H1 (cell line): Measurements from ENCODE around the gene PRPS1. TPM values are rescaled to one million over a fixed set of nuclear protein-coding genes. Genes with fewer than 3 reads are reported as not detected.

Experiments
- CTCF ChIA-PET: fragments of 300-600 bp; sonication (Branson Sonifier 250); formaldehyde crosslinking; loops from one replicate; lab custom pipeline; 2021; ENCODE audit not compliant: partially characterized antibody; lab: Charles Lee
- POLR2A ChIA-PET: fragments of 300-600 bp; sonication (Branson Sonifier 250); formaldehyde crosslinking; loops from one replicate; lab custom pipeline; 2021; ENCODE audit warnings: inconsistent platforms; ENCODE audit not compliant: partially characterized antibody; lab: Charles Lee
- DNase-seq, 2 experiments: peaks; one replicate each; pipeline versions ENCODE4 v3.0.0 to v3.0.0-alpha.2; 2010 to 2022; ENCODE audit warnings: low spot score in 2 of 2, low read depth in 1 of 2, mixed read lengths in 1 of 2
- FAIRE-seq: peaks from 2 replicates; lab custom pipeline; 2011; peaks lifted over from hg19 to GRCh38; lab: Jason Lieb, UNC
- H2AFZ ChIP-seq: 2 replicates; pipeline ENCODE4 v1.8.1; 2012; ENCODE audit warnings: low read length, inconsistent platforms
- H2AK5ac ChIP-seq: 2 replicates; pipeline ENCODE4 v1.6.1; 2013; ENCODE audit warnings: low read depth, low read length
- H2BK120ac ChIP-seq: replicated peaks from 2 replicates; pipeline ENCODE3; 2013; ENCODE audit warnings: low read depth, low read length, inconsistent platforms
- H2BK12ac ChIP-seq: 2 replicates; pipeline ENCODE4 v1.6.1; 2013; ENCODE audit warnings: low read depth, low read length
- H2BK15ac ChIP-seq: 2 replicates; pipeline ENCODE4 v1.6.1; 2013; ENCODE audit warnings: low read length
- H2BK20ac ChIP-seq: 2 replicates; pipeline ENCODE4 v1.6.1; 2013; ENCODE audit warnings: low read length
- H2BK5ac ChIP-seq: 2 replicates; pipeline ENCODE4 v1.6.1; 2013; ENCODE audit warnings: low read depth, low read length
- H3K14ac ChIP-seq: 2 replicates; pipeline ENCODE4 v1.6.1; 2013; ENCODE audit warnings: inconsistent platforms; ENCODE audit not compliant: insufficient read length
- H3K18ac ChIP-seq: 2 replicates; pipeline ENCODE4 v1.6.1; 2013; ENCODE audit warnings: low read length; ENCODE audit errors: extremely low read depth
- H3K23ac ChIP-seq: 2 replicates; pipeline ENCODE4 v1.6.1; 2013; ENCODE audit warnings: inconsistent platforms; ENCODE audit not compliant: insufficient read length
- H3K23me2 ChIP-seq: 2 replicates; pipeline ENCODE4 v1.6.1; 2013; ENCODE audit warnings: low read depth, low read length
- H3K27ac ChIP-seq: 2 replicates; pipeline ENCODE4 v1.6.1; 2011; ENCODE audit warnings: low read depth, low read length, inconsistent platforms
- H3K27me3 ChIP-seq, 4 experiments: replicated peaks in 1 of 4; 1 replicate in 1 of 4; 2 replicates in 3 of 4; pipeline versions ENCODE4 v1.6.1 to v1.8.1; 2011 to 2013; ENCODE audit warnings: low read length in 3 of 4, mild to moderate bottlenecking in 3 of 4, inconsistent platforms in 2 of 4, mixed read lengths in 2 of 4, moderate library complexity in 1 of 4; ENCODE audit not compliant: control insufficient read depth in 3 of 4, insufficient read depth in 3 of 4; ENCODE audit errors: extremely low read depth in 1 of 4
- H3K36me3 ChIP-seq, 4 experiments: 2 replicates each; pipeline versions ENCODE4 v1.6.1 to v1.8.1; 2011 to 2013; ENCODE audit warnings: mild to moderate bottlenecking in 4 of 4, low read length in 3 of 4, moderate library complexity in 2 of 4, control low read depth in 1 of 4, inconsistent platforms in 1 of 4; ENCODE audit not compliant: insufficient read depth in 4 of 4, control insufficient read depth in 2 of 4
- H3K4ac ChIP-seq: replicated peaks from 2 replicates; pipeline ENCODE3; 2013; ENCODE audit warnings: low read length, low read depth, mixed read lengths, inconsistent platforms; ENCODE audit not compliant: insufficient read length
- H3K4me1 ChIP-seq, 4 experiments: replicated peaks in 1 of 4; 1 replicate in 1 of 4; 2 replicates in 3 of 4; pipeline versions ENCODE4 v1.6.1 to v1.8.1; 2011 to 2013; ENCODE audit warnings: low read length in 3 of 4, inconsistent platforms in 2 of 4, mixed read lengths in 1 of 4; ENCODE audit not compliant: insufficient read depth in 4 of 4, control insufficient read depth in 3 of 4
- H3K4me2 ChIP-seq, 2 experiments: 2 replicates each; pipeline versions ENCODE4 v1.6.1 to v1.8.1; 2011 to 2013; ENCODE audit warnings: low read depth in 2 of 2, low read length in 2 of 2, control low read depth in 1 of 2, inconsistent platforms in 1 of 2, mild to moderate bottlenecking in 1 of 2; ENCODE audit not compliant: insufficient read depth in 1 of 2
- H3K4me3 ChIP-seq, 4 experiments: fragments of 200-600, 300-600 bp in 1 of 4; sonication (generic), shearing (Covaris generic), sonication (Bioruptor Twin) in 1 of 4; 2 replicates each; pipeline versions ENCODE4 v1.5.1 to v1.8.1; 2011 to 2016; ENCODE audit warnings: low read length in 4 of 4, low read depth in 3 of 4, control low read depth in 2 of 4, inconsistent platforms in 2 of 4, mild to moderate bottlenecking in 2 of 4, mixed read lengths in 1 of 4, moderate library complexity in 1 of 4; ENCODE audit not compliant: insufficient read depth in 2 of 4; ENCODE audit errors: extremely low read depth in 1 of 4
- H3K56ac ChIP-seq: replicated peaks from 2 replicates; pipeline ENCODE3; 2013; ENCODE audit warnings: low read depth, mild to moderate bottlenecking, mixed read lengths, low read length, inconsistent platforms; ENCODE audit not compliant: insufficient read length
- H3K79me1 ChIP-seq: 2 replicates; pipeline ENCODE4 v1.6.1; 2013; ENCODE audit warnings: low read depth, low read length, control low read depth
- H3K79me2 ChIP-seq, 2 experiments: 2 replicates each; pipeline versions ENCODE4 v1.6.1 to v1.8.1; 2012 to 2013; ENCODE audit warnings: low read length in 2 of 2, mild to moderate bottlenecking in 2 of 2, inconsistent platforms in 1 of 2; ENCODE audit not compliant: insufficient read depth in 2 of 2, control insufficient read depth in 1 of 2
- H3K9ac ChIP-seq, 4 experiments: replicated peaks in 1 of 4; 1 replicate in 1 of 4; 2 replicates in 3 of 4; pipeline versions ENCODE4 v1.6.1 to v1.8.1; 2011 to 2013; ENCODE audit warnings: low read depth in 3 of 4, low read length in 3 of 4, control low read depth in 2 of 4, mild to moderate bottlenecking in 2 of 4, moderate library complexity in 2 of 4, inconsistent platforms in 1 of 4; ENCODE audit errors: extremely low read depth in 1 of 4
- H3K9me3 ChIP-seq, 2 experiments: 2 replicates each; pipeline versions ENCODE4 v1.6.1 to v1.8.1; 2012 to 2013; ENCODE audit warnings: mild to moderate bottlenecking in 2 of 2, moderate library complexity in 2 of 2, control low read depth in 1 of 2, inconsistent platforms in 1 of 2, low read depth in 1 of 2, low read length in 1 of 2, mixed read lengths in 1 of 2; ENCODE audit not compliant: insufficient read depth in 2 of 2
- H4K20me1 ChIP-seq, 2 experiments: replicated peaks in 1 of 2; 2 replicates each; pipeline versions ENCODE3 to v1.8.1; 2011 to 2013; ENCODE audit warnings: inconsistent platforms in 2 of 2, low read length in 2 of 2, mild to moderate bottlenecking in 1 of 2; ENCODE audit not compliant: insufficient read depth in 2 of 2, control insufficient read depth in 1 of 2
- H4K5ac ChIP-seq: 2 replicates; pipeline ENCODE4 v1.6.1; 2013; ENCODE audit warnings: low read length, low read depth, mixed read lengths, inconsistent platforms; ENCODE audit not compliant: insufficient read length
- H4K8ac ChIP-seq: 2 replicates; pipeline ENCODE4 v1.8.0; 2013; ENCODE audit warnings: mild to moderate bottlenecking, moderate library complexity, low read length, inconsistent platforms; ENCODE audit not compliant: insufficient read depth; ENCODE audit errors: extremely low read depth
- H4K91ac ChIP-seq: replicated peaks from 2 replicates; pipeline ENCODE3; 2013; ENCODE audit warnings: low read length, mixed read lengths, inconsistent platforms; ENCODE audit not compliant: insufficient read length
- HDAC6 ChIP-seq: IDR thresholded peaks from one replicate; pipeline ENCODE4 v1.7.1; 2012; ENCODE audit warnings: low read depth, mild to moderate bottlenecking, inconsistent platforms, low read length, moderate library complexity
- KDM1A ChIP-seq: fragments of 200-600, 300-600 bp; sonication (generic); IDR thresholded peaks from 2 replicates; pipeline ENCODE4 v1.7.1; 2016; ENCODE audit warnings: mild to moderate bottlenecking, low read length, borderline replicate concordance
- SAP30 ChIP-seq: fragments of 300-600 bp; sonication (generic); IDR thresholded peaks from 2 replicates; pipeline ENCODE4 v1.7.1; 2012; ENCODE audit warnings: low read length, moderate library complexity, mild to moderate bottlenecking, inconsistent platforms; ENCODE audit not compliant: insufficient read depth, insufficient replicate concordance
- SIN3A ChIP-seq, 2 experiments: IDR thresholded peaks in 1 of 2; conservative IDR thresholded peaks in 1 of 2; 2 replicates each; pipeline ENCODE4 v1.6.1; 2011 to 2012; ENCODE audit warnings: low read length in 2 of 2, improper control_type of control experiment in 1 of 2, low read depth in 1 of 2, mild to moderate bottlenecking in 1 of 2
- SP1 ChIP-seq: IDR thresholded peaks from 2 replicates; pipeline ENCODE4 v1.6.1; 2011; ENCODE audit warnings: low read depth, low read length
- SRF ChIP-seq: IDR thresholded peaks from 2 replicates; pipeline ENCODE4 v1.6.1; 2011; ENCODE audit warnings: mild to moderate bottlenecking, low read depth, low read length, moderate library complexity
- TEAD4 ChIP-seq: IDR thresholded peaks from 2 replicates; pipeline ENCODE4 v1.6.1; 2012; ENCODE audit warnings: low read depth, low read length, inconsistent platforms, mixed read lengths
- WGBS, 2 experiments: shearing (Covaris generic) in 1 of 2; methylation state at CpG; one replicate each; pipeline versions ENCODE4 v1.1.6 to v1.1.7; 2013 to 2015; ENCODE audit warnings: low lambda C conversion rate in 2 of 2, mixed read lengths in 2 of 2, inconsistent platforms in 1 of 2, low coverage in 1 of 2, missing lambda C conversion rate in 1 of 2; ENCODE audit not compliant: insufficient replicate concordance in 2 of 2, insufficient coverage in 1 of 2, insufficient read length in 1 of 2; ENCODE audit errors: extremely low coverage in 1 of 2, missing lambda C conversion rate in 1 of 2; 5-methylcytosine and 5-hydroxymethylcytosine counted together
- polyA plus RNA-seq, 7 experiments: library from polyadenylated mRNA; depleted of rRNA in 3 of 7; stranded (reverse) in 5 of 7; unstranded in 2 of 7; fragments of >200 nt in 5 of 7; fragments of 200-250 nt in 2 of 7; gene quantifications; 1 replicate in 5 of 7; 2 replicates in 1 of 7; 4 replicates in 1 of 7; pipeline versions ENCODE4 v1.2.1 to v1.2.3, GENCODE V29; 2011 to 2013; ENCODE audit warnings: missing spikeins in 2 of 7, mixed read lengths in 2 of 7
- total RNA-seq: library from RNA; stranded (reverse); fragmentation: NEBNext Ultra II Directional; extraction: Animal tissue kit (Norgen Biotek cat#: 25700); gene quantifications from 2 replicates; pipeline ENCODE4 v1.2.1, GENCODE V29; 2021
- TF ChIP-seq, protein P1 (sequence below): IDR thresholded peaks from 2 replicates; pipeline ENCODE4 v1.6.1; 2012; ENCODE audit warnings: inconsistent platforms

The PRPS1 gene
- total and polyA plus RNA-seq, 2 of the 8 experiments (the other 6 are each of a cell fraction or from before 2014, with no cell fraction given): 90.1 to 110 TPM

DNA sequence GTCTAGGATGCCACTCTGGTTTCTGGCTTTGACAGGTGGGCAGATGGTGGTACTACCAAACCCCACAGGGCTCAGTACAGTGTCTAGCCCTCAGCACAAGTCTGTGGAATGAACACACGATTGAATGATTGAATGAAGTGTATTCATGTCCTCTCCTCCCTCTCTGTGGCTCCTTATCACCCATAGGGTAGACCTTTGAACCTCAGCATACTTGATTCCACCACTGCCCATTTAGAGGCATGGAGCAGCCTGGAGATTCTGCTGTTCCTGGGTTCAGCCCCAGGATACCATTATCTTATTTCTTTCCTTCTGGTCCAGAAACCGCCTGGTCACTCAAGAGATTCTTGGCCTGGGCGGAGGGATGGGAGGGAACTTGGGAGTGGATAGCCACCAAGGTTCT lies 53.9 kb downstream of the PRPS1 start:
- Histone ChIP-seq H3K27me3 (no peaks in the 10 kb centered on the region), H2AFZ (no peak overlapping the region), H3K27ac (no peak overlapping the region), H4K20me1 (no peaks in the 10 kb centered on the region), H3K4ac (no peak overlapping the region), H4K91ac (no peak overlapping the region), H3K36me3 (no peaks in the 10 kb centered on the region), H3K9me3 (no peaks in the 10 kb centered on the region), H3K4me2 (no peak overlapping the region), H2BK5ac (no peak overlapping the region), H3K4me3 (no peak overlapping the region), H3K9ac (no peak overlapping the region), H3K79me1 (no peaks in the 10 kb centered on the region), H2AK5ac (no peak overlapping the region), H3K23me2 (no peaks in the 10 kb centered on the region), H3K79me2 (no peaks in the 10 kb centered on the region), H3K14ac (no peak overlapping the region), H4K5ac (no peak overlapping the region), H3K4me1 (no peaks in the 10 kb centered on the region), H3K18ac (no peak overlapping the region), H2BK15ac (no peak overlapping the region), H3K56ac (no peak overlapping the region), H2BK20ac (no peak overlapping the region), H2BK120ac (no peak overlapping the region), H4K8ac (no peak overlapping the region), H3K23ac (no peak overlapping the region), H2BK12ac (no peak overlapping the region)
- WGBS, 2 experiments: 83% methylated on average over 1 of the region's 3 CpGs; no CpG with 5 or more reads in 1 of the 2 experiments
- ChIA-PET POLR2A (interaction anchor here (2.2 kb wide), 1 partner anchor 34 kb away, joined by 7 read pairs; no protein-coding TSS in a partner anchor), CTCF (interaction anchor here (0.6 to 29.5 kb wide), 6 partner anchors 9 to 507 kb away, joined by 3 to 325 read pairs (median 6); partner anchors contain the start of gene TSC22D3)
- FAIRE-seq: no peak
- DNase-seq: no peak
- TF ChIP-seq SIN3A (conservative IDR thresholded peaks at IDR 0.05 in 1 of 2, IDR thresholded peaks at IDR 0.05 in 1 of 2; ENCODE audit: low read depth in 1 of 2, low read length in 2 of 2): no peak
- no peak for TF ChIP-seq SRF
- no peak for TF ChIP-seq SP1
- TF ChIP-seq, protein P1, sequence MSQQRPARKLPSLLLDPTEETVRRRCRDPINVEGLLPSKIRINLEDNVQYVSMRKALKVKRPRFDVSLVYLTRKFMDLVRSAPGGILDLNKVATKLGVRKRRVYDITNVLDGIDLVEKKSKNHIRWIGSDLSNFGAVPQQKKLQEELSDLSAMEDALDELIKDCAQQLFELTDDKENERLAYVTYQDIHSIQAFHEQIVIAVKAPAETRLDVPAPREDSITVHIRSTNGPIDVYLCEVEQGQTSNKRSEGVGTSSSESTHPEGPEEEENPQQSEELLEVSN: no peak
- TF ChIP-seq SAP30: no peak
- TF ChIP-seq KDM1A: no peak
- no peak for TF ChIP-seq TEAD4
- no peak for TF ChIP-seq HDAC6
